GM19467 (cell line): ENCODE measurements around the gene PITX3.
"Not testable (repeated sequence)": the region's sequence is repeated elsewhere in the genome, so short reads cannot be mapped to it uniquely, and the experiment has no call there.

Experiments used
- ATAC-seq: cut with Tn5 transposase; IDR thresholded peaks from one replicate; pipeline ENCODE4 v1.9.1; 2021; ENCODE audit warnings: mild to moderate bottlenecking, moderate library complexity; ENCODE audit not compliant: unreplicated experiment

PITX3 gene

DNA sequence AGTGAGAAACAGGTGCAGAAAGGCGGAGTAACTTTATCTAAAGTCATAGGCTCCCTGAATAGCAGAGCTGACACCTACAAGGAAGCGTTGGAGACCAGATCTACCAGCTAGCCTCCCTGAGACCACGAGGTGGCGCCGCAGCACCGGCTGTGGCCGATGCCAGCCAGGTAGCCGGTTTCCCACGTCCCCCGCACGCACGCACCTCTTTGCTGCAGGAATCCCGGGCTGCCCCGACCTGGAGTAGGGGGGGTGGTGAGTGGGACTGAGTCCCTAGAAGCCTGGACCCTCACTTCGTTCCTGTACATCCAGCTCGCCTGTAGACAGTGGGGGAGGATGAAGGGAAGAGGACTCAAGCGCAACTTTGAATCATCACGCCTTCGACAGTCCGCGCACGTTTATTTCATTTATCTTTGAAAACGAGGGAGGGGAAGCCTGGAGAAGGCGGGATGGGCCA, 11.5 kb downstream of the PITX3 start:
- ATAC-seq, result no peak

DNA sequence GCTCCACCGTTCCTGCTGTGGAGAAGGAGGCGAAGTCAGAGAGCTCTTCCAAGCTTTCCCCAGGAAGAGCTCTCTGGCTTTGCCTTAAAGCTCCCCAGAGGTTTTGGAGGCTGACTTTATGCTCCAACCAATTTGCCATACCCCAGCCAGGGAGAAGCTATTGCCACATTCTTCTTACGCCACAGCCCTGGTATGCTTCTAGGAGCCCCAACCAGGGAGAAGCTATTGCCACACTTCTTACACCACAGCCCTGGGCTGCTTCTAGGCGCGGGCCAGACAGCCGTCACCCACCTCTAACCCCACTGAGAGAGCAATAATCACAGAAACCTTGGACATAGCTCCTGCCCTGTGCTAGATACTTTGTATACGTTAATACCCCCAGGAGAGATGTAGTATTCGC, 14.3 kb downstream of the PITX3 start:
- ATAC-seq, result no peak

DNA sequence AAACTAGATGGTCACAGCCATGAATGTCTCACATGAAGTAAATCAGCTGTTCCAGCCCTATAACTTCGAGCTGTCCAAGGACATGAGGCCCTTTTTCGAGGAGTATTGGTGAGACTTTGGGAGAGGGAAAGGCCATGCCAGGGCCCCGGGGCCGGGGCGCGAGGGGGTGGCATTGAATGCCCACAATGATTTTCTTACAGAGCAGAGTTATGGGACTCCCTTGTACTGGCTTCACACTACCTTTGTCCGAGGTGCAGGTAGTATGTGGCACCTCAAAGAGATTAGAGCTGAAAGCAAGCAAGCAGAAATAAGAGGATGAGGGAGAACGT, 14.8 kb downstream of the PITX3 start:
- no peak for ATAC-seq

DNA sequence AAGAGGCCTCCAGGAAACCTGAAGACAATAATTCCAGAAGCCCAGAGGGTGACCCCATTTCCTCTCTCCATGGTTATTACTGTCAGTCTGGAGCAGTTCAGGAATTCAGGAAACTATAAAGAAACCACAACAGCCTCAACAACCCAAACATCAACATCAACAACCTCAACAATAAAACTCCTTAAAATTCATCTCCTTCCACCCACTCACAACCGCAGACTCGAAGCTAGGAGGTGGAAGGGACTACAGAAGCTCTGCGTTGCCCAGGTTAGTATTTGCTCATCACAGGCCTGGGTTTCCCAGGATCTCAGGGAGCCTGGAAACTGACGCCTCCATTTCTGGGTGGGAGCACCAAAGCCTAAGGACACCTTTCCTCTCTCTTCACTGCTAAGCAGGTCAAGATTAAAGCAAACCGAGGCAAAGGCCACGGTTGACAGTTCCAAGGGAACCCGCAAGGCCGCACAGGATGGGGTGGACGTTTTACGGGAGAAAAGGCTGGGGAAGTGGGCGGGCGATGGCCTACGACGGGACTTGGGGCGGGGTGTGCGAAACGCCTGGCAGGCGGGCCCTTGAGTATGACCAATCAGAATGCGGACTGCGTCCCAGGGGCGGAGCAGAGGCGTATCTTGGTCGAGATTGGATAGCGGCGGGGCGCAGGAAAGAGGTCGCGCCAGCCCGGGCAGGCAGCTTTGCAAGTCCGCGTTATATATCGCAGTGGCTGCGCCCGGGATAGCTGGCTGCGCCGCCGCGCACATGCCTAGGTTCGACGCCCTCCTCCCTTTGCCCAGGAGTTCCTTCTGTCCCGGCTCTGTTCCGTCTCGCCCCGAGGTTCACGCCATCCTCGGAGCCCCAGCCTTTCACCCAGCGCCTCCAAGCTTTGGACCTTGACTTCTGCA, 15.4 kb downstream of the PITX3 start, which contains the start of gene ELOVL3:
TSS of gene ELOVL3 (plus strand) at position 654 of the 896 bp plus-strand sequence. CDS start 250 bp downstream, outside the sequence.
- ATAC-seq, result peak; percentile 80

DNA sequence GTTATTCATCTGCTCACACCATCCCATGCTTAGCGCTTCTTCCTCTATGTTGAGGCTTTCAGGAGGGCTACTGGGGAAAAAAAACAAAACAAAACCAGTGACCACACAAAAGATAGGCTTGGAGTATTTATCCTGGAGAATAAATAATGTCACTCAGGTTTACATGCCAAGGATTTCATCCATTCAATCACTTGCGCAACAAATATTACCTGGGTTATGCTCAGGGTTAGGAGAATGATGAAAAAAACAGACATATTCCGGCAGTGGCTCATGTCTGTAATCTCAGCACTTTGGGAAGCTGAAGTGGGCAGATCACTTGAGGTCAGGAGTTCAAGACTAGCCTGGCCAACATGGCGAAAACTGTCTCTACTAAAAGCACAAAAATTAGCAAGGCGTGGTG, 18.5 kb downstream of the PITX3 start:
- ATAC-seq, result no peak

DNA sequence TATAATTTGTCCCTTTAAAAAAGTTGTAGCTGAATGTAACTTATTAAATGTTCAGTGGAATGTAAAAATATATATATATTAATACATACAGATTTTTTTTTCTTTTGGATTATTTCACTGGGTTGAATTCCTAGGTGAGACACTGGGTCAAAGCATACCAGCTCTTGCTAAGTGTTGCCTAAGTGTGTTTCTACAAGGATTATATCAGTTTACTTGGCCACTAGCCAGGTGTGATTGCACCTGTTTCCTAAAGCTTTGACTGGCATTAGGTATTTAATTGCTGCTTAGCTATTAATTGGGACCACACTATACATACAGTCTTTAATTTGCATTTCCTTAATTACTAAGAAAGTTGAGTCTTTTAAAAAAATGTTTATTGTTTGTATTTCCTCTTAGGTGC, 20.7 kb downstream of the PITX3 start:
- ATAC-seq, result no peak

DNA sequence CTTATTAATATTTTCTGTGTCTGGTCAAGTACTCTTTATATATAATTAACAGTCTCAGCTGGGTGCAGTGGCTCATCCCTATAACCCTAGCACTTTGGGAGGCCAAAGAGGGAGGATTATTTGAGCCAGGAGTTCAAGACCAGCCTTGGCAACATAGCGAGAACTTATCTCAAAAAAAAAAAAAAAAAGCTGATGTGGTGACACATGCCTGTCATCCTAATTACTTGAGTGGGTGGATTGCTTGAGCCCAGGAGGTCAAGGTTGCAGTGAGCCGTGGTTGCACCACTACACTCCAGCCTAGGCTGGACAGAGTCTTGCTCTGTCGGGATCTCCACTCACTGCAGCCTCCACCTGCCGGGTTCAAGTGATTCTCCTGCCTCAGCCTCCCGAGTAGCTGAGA, 21.9 kb downstream of the PITX3 start:
- ATAC-seq, result no peak

DNA sequence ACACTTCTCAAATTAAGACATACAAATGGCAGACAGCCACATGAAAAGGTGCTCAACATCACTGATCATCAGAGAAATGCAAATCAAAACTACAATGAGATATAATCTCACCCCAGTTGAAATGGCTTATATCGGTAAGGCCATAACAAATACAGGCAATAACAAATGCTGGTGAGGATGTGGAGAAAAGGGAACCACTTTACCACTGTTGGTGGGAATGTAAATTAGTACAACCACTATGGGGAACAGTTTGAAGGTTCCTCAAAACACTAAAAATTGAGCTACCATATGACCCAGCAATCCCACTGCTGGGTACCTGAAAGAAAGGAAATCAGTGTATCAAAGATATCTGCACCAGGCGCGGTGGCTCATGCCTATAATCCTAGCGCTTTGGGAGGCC, 27.7 kb downstream of the PITX3 start:
- not testable (repeated sequence) for ATAC-seq

DNA sequence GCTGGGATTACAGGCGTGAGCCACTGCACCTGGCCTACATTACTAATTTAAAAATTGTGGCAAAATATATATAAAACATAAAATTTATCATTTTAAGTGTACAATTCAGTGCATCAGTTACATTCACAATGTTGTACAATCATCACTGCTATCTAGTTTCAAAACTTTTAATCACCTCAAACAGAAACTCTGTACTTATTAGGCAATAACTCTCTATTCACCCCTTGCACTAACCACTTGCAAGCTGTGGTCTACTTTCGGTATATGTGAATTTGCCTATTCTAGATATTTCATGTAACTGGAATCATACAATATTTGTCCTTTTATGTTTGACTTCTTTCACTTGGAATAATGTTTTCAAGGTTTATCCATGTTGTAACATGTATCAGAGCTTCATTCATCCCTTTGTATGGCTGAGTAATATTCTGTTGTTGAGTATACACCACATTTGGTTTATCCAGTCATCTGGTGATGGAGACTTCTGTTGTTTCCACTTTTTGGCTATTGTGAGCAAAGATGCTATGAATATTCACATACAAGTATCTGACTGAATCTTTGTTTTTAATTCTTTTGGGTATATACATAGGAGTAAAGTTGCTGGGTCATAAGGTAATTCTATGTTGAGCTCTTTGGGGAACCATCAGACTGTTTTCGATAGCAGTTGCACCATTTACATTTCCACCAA, 29.6 kb downstream of the PITX3 start:
- ATAC-seq, result no peak

DNA sequence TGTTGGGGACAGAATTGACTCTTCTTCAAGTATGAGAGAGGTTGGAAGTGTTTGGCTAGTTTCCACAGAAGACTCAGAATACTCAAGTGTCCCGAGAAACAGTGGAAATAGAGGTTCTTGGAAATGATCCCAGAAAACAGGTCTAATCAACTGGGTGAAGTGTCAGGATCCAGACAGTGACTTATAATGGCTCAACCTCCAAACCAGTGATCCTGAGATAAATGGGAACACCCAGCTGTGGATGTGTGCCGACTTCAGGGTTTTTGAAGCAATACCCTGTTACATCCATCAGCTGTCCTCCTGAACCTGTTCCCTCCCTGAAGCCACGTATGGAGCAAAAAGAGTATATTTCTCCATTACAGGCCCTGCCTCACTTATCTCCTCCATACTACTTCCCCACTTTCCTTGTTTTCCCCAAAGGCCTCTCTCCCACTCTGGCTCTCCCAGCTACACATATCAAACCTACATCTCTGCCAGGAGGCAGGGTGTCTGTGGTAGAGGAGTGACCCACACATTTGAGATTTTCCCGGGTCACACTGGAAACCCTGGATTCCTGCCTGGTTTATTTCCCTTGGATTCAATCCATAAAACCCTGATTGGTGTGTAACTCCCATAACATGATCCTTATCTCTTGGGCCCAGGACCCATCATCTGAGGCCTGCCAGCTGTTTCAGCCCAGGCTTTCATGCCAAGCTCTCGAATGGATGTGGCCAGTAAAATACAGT, 32.8 kb downstream of the PITX3 start:
- ATAC-seq, result no peak

DNA sequence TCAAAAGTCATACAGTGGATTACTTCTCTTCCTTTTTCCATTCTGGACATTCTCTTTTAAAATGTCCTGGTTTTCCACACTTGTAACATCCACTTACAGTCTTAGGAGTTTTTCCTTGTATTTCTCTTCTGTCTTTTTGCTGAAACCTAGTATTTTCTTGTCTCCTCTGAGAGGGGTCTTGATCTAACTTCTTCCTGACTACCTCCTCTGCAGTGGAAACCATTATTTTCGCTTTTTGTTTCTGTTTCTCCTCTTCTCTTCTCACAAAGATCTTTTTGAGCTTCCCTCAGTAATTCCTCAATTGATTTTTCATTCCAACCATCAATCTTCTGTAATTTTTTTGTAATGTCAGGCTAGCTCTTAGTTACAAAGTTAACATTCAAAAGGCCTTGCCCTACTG, 38.9 kb downstream of the PITX3 start:
- ATAC-seq, result no peak

DNA sequence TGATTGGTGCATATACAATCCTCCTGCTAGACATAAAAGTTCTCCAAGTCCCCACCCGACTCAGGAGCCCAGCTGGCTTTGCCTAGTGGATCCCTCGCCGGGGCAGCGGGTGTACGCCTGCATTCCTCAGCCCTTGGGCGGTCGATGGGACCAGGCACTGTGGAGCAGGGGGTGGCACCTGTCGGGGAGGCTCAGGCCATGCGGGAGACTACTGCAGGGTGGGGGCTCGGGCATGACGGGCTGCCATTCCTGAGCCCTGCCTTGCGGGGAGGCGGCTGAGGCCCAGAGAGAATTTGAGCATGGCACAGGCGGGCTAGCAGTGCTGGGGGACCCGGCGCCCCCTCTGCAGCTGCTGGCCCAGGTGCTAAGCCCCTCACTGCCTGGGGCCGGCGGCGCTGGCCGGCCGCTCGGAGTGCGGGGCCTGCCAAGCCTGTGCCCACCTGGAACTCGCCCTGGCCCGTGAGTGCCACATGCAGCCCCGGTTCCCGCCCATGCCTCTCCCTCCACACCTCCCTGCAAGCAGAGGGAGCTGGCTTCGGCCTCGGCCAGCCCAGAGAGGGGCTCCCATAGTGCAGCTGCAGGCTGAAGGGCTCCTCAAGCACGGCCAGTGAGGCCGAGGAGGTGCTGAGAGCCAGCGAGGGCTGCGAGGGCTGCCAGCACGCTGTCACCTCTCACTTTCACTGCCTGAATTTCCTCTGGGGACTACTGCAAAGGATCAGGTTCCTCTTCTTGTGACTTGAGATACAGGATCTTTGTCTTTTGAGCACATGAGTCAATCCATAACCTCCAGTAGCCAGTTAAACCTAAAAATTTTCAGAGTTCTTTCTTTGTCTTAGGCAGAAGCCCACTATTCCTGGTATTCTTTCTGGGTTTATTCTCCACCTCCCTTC, 40.3 kb downstream of the PITX3 start:
- ATAC-seq, result no peak

DNA sequence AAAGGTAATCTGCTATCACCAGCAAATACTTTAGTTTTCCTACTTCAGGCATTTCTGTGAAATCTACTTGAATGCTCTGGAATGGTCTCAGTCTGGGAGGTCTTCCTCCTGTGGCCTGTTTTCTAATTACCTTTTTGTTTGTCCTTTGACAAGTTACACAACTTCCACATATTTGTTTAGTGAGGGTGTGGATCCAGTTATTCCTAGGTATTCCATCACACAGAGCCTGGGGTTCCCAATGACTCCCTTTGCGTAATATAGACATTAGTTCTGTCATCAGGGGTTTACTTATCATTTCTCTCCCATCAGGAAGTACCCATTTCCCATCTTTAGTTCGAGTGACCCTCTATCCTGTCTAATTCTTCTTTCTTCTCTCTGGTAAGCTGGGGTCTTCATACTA, 43.3 kb downstream of the PITX3 start:
- no peak for ATAC-seq

DNA sequence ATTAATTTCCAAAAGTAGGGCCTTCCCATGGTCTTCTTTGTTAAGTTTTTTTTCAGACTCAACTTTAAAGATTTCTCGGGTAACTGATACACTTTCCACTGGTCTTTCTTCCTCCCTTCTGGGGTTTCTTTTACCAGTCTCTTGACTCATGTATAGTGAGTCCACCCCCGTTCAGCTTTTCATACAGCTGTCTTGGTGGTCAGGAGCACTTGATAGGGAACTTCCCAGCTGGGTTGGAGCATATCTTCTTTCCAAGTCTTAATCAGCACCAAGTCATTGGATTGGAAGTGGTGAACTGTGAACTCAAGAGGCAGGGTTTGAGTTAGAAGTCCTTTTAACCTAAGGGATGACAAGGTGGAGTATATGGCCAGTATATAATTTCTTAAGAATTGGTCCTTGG, 44.4 kb downstream of the PITX3 start:
- ATAC-seq, result no peak

DNA sequence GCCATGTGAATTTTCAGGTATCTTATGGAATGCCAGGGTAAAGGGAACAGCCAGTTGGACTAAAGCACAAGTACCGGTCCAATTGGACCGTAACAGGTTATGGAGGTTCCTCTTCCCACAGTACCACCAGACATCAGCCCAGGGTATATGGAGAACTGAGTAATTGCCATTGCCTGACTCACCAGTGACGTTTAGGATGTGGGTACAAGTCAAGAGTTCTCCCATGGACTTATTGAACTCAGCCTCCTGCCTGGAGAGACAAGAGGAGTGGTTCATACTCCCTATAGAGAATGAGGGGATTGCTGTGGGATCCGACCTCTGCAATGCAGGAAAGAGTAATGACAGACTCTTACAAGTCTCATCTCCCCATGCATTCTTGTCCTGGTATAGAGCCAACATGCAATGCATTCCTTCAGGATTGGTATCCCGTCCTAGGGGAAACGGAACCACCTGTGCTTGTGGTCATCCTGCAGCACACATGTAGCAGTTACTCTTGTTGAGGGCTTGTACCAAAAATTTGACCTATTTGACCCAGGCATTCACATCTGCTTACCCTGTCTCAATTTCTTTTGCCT, 45.9 kb downstream of the PITX3 start:
- ATAC-seq, result no peak

DNA sequence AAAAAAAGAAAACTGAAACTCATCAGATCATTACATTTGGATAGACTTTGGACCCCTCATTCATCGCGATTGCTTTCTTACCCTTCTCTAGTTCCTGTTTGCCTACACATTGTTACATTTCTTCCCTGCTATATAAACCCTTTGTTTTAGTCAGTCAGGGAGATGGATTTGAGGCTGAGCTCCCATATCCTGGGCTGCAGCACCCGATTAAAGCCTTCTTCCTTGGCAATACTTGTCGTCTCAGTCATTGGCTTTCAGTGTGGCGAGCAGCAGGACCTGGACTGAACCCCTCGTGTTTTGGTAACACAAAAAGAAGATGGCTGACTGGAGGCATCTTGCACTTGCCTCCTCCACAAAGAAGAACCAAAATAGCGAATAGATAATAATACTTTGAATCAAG, 49.4 kb downstream of the PITX3 start:
- ATAC-seq, result no peak

DNA sequence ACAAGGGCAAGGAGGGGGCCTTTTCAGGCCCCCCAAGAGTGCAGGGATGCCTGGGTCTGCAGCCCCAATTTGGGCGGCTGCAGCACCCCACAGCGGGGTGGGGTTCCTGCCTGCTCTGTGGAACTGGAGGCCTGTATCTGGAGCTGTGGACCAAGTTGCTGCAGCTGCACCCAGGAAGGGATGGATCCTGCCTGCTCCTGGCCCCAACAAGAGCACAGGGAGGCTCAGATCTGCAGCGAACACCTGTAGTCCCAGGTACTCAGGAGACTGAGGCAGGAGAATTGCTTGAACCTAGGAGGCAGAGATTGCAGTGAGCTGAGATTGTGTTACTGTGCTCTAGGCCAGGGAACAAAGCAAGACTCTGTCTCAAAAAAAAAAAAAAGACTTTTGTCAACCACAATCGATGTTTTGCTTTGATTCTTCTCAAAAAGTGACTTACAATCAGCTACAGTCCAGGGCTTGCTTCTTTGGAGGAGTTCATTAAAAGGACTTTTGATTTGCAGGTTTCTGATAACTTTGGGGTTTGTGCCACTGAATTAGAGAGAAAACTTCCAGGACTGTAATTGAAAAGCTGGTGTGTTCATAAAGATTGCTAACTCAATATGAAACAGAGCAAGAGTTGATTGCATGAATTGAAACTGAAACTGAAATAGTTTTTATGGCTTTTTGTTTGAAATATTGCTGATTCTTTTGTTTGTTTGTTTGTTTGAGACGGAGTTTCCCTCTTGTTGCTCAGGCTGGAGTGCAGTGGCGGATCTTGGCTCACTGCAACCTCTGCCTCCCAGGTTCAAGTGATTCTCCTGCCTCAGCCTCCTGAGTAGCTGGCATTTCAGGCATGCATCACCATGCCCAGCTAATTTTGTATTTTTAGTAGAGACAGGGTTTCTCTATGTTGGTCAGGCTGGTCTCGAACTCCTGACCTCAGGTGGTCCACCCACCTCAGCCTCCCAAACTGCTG, 52.1 kb downstream of the PITX3 start:
- ATAC-seq, result not testable (repeated sequence)

DNA sequence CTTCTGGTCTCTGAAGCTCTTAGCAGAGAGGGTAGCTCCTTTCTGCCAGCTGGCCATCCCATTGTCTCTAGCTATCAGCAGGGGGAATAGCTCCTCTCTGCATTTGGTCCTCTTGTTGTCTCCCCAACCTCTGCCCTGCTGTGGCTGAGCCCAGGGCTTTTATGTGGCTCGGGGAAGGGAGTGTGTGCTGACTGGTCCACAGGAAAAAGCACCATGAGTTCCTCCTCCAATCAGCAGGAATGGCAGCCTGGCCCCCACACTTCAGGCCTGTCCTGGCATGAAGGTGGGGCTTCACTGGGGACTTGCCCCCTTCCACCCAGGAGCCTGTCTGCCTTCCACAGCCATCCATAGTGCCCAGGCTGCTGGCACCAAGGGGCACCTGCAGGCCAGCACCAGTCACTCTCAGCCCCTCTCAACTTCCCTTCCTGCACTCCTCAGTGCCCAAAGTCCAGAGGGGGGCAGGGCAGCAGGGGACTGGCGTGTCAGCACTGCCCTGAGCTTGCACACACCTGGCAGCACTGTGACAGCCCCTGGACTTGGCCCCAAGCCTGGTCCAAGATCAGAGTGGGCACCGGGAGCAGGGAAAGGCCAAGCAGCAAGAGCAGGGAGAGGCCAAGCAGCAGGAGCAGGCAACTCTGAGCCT, 52.9 kb downstream of the PITX3 start:
- no peak for ATAC-seq
